GM12878 (cell line): Measurements from ENCODE around the gene EFNA3. TPM values are rescaled to one million over a fixed set of nuclear protein-coding genes. Genes with fewer than 3 reads are reported as not detected.

Experiments used
- ATAC-seq: fragments of 200-7000 bp; cut with Tn5 transposase; 3 replicates; pipeline ENCODE4 v1.9.1; 2020; ENCODE audit warnings: mild to moderate bottlenecking, moderate library complexity
- BruUV-seq: library from RNA; stranded (reverse); fragments of 400-500 nt; replicated peaks from 2 replicates; lab custom pipeline; 2021; lab: Mats Ljungman, UMichigan
- CTCF ChIA-PET: fragments of 300-600 bp; sonication (Branson Sonifier 250); formaldehyde crosslinking; extraction: SDS; loops from one replicate; lab custom pipeline; 2021; ENCODE audit warnings: inconsistent platforms; lab: Yijun Ruan, JAX
- POLR2A ChIA-PET: fragments of 350-600 bp; formaldehyde crosslinking; extraction: SDS; loops from one replicate; lab custom pipeline; 2021; ENCODE audit warnings: inconsistent platforms; lab: Charles Lee
- RAD21 ChIA-PET: fragments of 300-600 bp; sonication (Branson Sonifier 250); formaldehyde crosslinking; loops from one replicate; lab custom pipeline; 2023; ENCODE audit warnings: antibody characterized with exemption; ENCODE audit not compliant: unreplicated experiment; lab: Charles Lee
- SMC1A ChIA-PET: fragments of 300-600 bp; sonication (Branson Sonifier 250); formaldehyde crosslinking; loops from one replicate; lab custom pipeline; 2023; ENCODE audit not compliant: unreplicated experiment, uncharacterized antibody; lab: Charles Lee
- DNase-seq: peaks from one replicate; pipeline ENCODE4 v3.0.0-alpha.2; 2011; ENCODE audit warnings: low read depth, low spot score
- FAIRE-seq: peaks from 3 replicates; lab custom pipeline; 2011; peaks lifted over from hg19 to GRCh38; lab: Jason Lieb, UNC
- H2AFZ ChIP-seq: 2 replicates; pipeline ENCODE4 v1.6.0; 2011; ENCODE audit warnings: low read depth, low read length, control low read depth; ENCODE audit not compliant: control insufficient read depth
- H3K27ac ChIP-seq: 2 replicates; pipeline ENCODE4 v1.5.1; 2011; ENCODE audit warnings: control low read depth; ENCODE audit not compliant: control insufficient read depth, insufficient read depth
- H3K27me3 ChIP-seq, 2 experiments: replicated peaks in 1 of 2; 2 replicates each; pipeline versions ENCODE4 v1.6.0 to v1.6.1; 2011; ENCODE audit warnings: low read length in 1 of 2; ENCODE audit not compliant: control insufficient read depth in 2 of 2, insufficient read depth in 2 of 2
- H3K36me3 ChIP-seq, 2 experiments: 2 replicates each; pipeline ENCODE4 v1.5.1; 2011; ENCODE audit warnings: low read length in 1 of 2; ENCODE audit not compliant: control insufficient read depth in 2 of 2, insufficient read depth in 2 of 2
- H3K4me1 ChIP-seq: 2 replicates; pipeline ENCODE4 v1.6.1; 2011; ENCODE audit warnings: mild to moderate bottlenecking, low read length, moderate library complexity, mixed read lengths; ENCODE audit not compliant: control insufficient read depth, insufficient read depth
- H3K4me2 ChIP-seq: 2 replicates; pipeline ENCODE4 v1.6.0; 2011; ENCODE audit warnings: control low read depth; ENCODE audit not compliant: control insufficient read depth, insufficient read depth
- H3K4me3 ChIP-seq: fragments of 200-600 bp; sonication (generic); 2 replicates; pipeline ENCODE4 v1.5.1; 2016
- H3K79me2 ChIP-seq: 2 replicates; pipeline ENCODE4 v1.6.0; 2011; ENCODE audit warnings: low read length; ENCODE audit not compliant: control insufficient read depth, insufficient read depth
- H3K9ac ChIP-seq: 2 replicates; pipeline ENCODE4 v1.8.0; 2011; ENCODE audit warnings: low read length, control low read depth, mixed read lengths; ENCODE audit not compliant: control insufficient read depth, insufficient read depth
- H3K9me3 ChIP-seq: replicated peaks from 3 replicates; pipeline ENCODE4 v1.5.1; 2011; ENCODE audit warnings: mild to moderate bottlenecking, low read length; ENCODE audit not compliant: control insufficient read depth, insufficient read depth
- H4K20me1 ChIP-seq: 2 replicates; pipeline ENCODE4 v1.6.0; 2011; ENCODE audit not compliant: control insufficient read depth, insufficient read depth
- BCL11A ChIP-seq: IDR thresholded peaks from 2 replicates; pipeline ENCODE4 v1.6.1; 2011; ENCODE audit warnings: low read depth, low read length
- CEBPB ChIP-seq, 2 experiments: fragments of 150-350 bp in 1 of 2; IDR thresholded peaks; 2 replicates each; pipeline ENCODE4 v1.6.1; 2012 to 2014; ENCODE audit warnings: low read depth in 2 of 2, low read length in 2 of 2, borderline replicate concordance in 1 of 2, inconsistent platforms in 1 of 2
- CREB1 ChIP-seq: IDR thresholded peaks from 2 replicates; pipeline ENCODE4 v1.6.1; 2012; ENCODE audit warnings: low read depth, mild to moderate bottlenecking, inconsistent platforms
- ETV6 ChIP-seq, 2 experiments: fragments of 450-650 bp in 1 of 2; IDR thresholded peaks in 1 of 2; conservative IDR thresholded peaks in 1 of 2; 2 replicates each; pipeline ENCODE4 v1.6.1; 2014; ENCODE audit warnings: antibody characterized with exemption in 1 of 2, borderline replicate concordance in 1 of 2, low read depth in 1 of 2, mild to moderate bottlenecking in 1 of 2, moderate library complexity in 1 of 2
- KAT2A ChIP-seq: conservative IDR thresholded peaks from 2 replicates; pipeline ENCODE4 v1.6.1; 2011; ENCODE audit warnings: low read depth, low read length; ENCODE audit not compliant: control insufficient read depth
- NBN ChIP-seq: fragments of 450-650 bp; IDR thresholded peaks from 2 replicates; pipeline ENCODE4 v1.6.1; 2016
- SUPT20H ChIP-seq: IDR thresholded peaks from 2 replicates; pipeline ENCODE4 v1.6.1; 2011; ENCODE audit warnings: low read depth, mild to moderate bottlenecking, low read length, moderate library complexity, borderline replicate concordance; ENCODE audit not compliant: control insufficient read depth
- WGBS: methylation state at CpG from one replicate; pipeline ENCODE4 v1.1.6; 2016; ENCODE audit warnings: low lambda C conversion rate; ENCODE audit not compliant: insufficient replicate concordance, insufficient coverage; ENCODE audit errors: missing lambda C conversion rate; 5-methylcytosine and 5-hydroxymethylcytosine counted together
- in situ Hi-C: fragments of 300-500 bp; cut with MboI; formaldehyde crosslinking; loops from 9 replicates; pipeline ENCODE4 v1.14.3; 2018; ENCODE audit warnings: mixed read lengths
- intact Hi-C: fragments of 100-400 bp; cut with micrococcal nuclease; formaldehyde crosslinking; loops from one replicate; pipeline ENCODE4 v1.14.2; 2022; ENCODE audit not compliant: unreplicated experiment
- polyA plus RNA-seq, 11 experiments: library from polyadenylated mRNA; depleted of rRNA in 4 of 11; unstranded in 6 of 11; stranded (reverse) in 5 of 11; fragments of >200 nt; fragmentation: Nextera tagmentation in 4 of 11; fragmentation: Illumina TruSeq in 1 of 11; extraction: Ambion mirVana in 4 of 11; extraction: Trizol in 1 of 11; gene quantifications; 1 replicate in 1 of 11; 2 replicates in 10 of 11; pipeline versions ENCODE4 v1.2.1 to v1.2.3, GENCODE V29; 2011 to 2016; ENCODE audit warnings: inconsistent platforms in 2 of 11, missing spikeins in 2 of 11, low read depth in 1 of 11
- total RNA-seq, 4 experiments: library from RNA; depleted of rRNA in 3 of 4; stranded (reverse); fragments of >200 nt in 3 of 4; fragmentation: Illumina TruSeq in 1 of 4; extraction: Trizol in 1 of 4; gene quantifications; 2 replicates each; pipeline versions ENCODE4 v1.2.1 to v1.2.3, GENCODE V29; 2013 to 2021
- TF ChIP-seq, protein P1 (sequence below): fragments of 450-650 bp; IDR thresholded peaks from 2 replicates; pipeline ENCODE4 v1.6.1; 2017; ENCODE audit warnings: mild to moderate bottlenecking, moderate library complexity
- TF ChIP-seq, protein P2 (sequence below): IDR thresholded peaks from 2 replicates; pipeline ENCODE4 v1.6.1; 2011; ENCODE audit warnings: low read depth, mild to moderate bottlenecking, low read length, moderate library complexity, borderline replicate concordance; ENCODE audit errors: extremely low read depth

The EFNA3 gene
- total and polyA plus RNA-seq, 10 of the 15 experiments (the other 5 are each of a cell fraction or from before 2014, with no cell fraction given), result 0.08 to 5.4 (median 1.1) TPM

DNA sequence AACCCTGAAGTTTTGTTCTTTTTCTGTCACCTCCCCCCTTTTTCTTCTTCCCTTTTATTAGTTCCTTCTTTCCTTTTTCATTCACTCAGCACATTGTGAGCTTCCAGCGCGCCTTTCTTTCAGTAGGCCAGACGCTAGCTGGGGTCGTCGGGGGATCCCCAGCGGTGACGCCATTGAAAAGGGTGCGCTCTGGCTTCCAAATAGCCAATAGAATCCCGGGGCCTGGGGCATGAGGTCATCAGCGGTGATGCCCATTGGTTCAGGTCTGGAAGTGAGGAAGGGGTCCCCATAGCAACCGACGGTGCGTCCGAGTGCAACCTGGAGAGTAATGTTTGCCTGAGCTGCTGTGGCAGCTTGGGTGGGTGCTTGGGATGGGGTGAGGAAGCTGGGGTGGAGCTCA, 6.9 kb upstream of the EFNA3 start:
- H3K4me1 ChIP-seq, result peaks cover 10% of the 10 kb centered on the region
- BruUV-seq, result no TSS peak
- ChIA-PET POLR2A (no interaction called here), CTCF (interaction anchor here (0.6 to 3.6 kb wide), 4 partner anchors 10 to 23 kb away, joined by 3 to 23 read pairs (median 4); no protein-coding TSS in a partner anchor), SMC1A (no interaction called here), RAD21 (no interaction called here)
- no peaks in the 10 kb centered on the region for H3K79me2 ChIP-seq
- no peak overlapping the region for H3K27ac ChIP-seq
- FAIRE-seq (no peak), ATAC-seq (no peak), DNase-seq (no peak)
- no peaks in the 10 kb centered on the region; a peak in 2 of 4 replicates for H3K36me3 ChIP-seq
- intact Hi-C loops (no loop called here), in situ Hi-C loops (no loop called here)
- H3K9me3 ChIP-seq, result no peaks in the 10 kb centered on the region
- no peak overlapping the region for H3K9ac ChIP-seq
- H3K4me2 ChIP-seq, result no peak overlapping the region
- no peaks in the 10 kb centered on the region for H3K27me3 ChIP-seq
- no peak overlapping the region for H3K4me3 ChIP-seq
- no peaks in the 10 kb centered on the region for H4K20me1 ChIP-seq
- 71% methylated on average over 14 of the region's 14 CpGs for WGBS
- TF ChIP-seq KAT2A, result no peak
- no peak for TF ChIP-seq CREB1
- TF ChIP-seq, protein P1, sequence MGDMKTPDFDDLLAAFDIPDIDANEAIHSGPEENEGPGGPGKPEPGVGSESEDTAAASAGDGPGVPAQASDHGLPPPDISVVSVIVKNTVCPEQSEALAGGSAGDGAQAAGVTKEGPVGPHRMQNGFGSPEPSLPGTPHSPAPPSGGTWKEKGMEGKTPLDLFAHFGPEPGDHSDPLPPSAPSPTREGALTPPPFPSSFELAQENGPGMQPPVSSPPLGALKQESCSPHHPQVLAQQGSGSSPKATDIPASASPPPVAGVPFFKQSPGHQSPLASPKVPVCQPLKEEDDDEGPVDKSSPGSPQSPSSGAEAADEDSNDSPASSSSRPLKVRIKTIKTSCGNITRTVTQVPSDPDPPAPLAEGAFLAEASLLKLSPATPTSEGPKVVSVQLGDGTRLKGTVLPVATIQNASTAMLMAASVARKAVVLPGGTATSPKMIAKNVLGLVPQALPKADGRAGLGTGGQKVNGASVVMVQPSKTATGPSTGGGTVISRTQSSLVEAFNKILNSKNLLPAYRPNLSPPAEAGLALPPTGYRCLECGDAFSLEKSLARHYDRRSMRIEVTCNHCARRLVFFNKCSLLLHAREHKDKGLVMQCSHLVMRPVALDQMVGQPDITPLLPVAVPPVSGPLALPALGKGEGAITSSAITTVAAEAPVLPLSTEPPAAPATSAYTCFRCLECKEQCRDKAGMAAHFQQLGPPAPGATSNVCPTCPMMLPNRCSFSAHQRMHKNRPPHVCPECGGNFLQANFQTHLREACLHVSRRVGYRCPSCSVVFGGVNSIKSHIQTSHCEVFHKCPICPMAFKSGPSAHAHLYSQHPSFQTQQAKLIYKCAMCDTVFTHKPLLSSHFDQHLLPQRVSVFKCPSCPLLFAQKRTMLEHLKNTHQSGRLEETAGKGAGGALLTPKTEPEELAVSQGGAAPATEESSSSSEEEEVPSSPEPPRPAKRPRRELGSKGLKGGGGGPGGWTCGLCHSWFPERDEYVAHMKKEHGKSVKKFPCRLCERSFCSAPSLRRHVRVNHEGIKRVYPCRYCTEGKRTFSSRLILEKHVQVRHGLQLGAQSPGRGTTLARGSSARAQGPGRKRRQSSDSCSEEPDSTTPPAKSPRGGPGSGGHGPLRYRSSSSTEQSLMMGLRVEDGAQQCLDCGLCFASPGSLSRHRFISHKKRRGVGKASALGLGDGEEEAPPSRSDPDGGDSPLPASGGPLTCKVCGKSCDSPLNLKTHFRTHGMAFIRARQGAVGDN, result no peak
- TF ChIP-seq SUPT20H, result no peak
- no peak for TF ChIP-seq ETV6 (conservative IDR thresholded peaks at IDR 0.05 in 1 of 2, IDR thresholded peaks at IDR 0.05 in 1 of 2; ENCODE audit: borderline replicate concordance in 1 of 2, low read depth in 1 of 2)
- TF ChIP-seq, protein P2, sequence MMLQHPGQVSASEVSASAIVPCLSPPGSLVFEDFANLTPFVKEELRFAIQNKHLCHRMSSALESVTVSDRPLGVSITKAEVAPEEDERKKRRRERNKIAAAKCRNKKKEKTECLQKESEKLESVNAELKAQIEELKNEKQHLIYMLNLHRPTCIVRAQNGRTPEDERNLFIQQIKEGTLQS, result no peak
- no peak for TF ChIP-seq NBN
- no peak for TF ChIP-seq BCL11A
- TF ChIP-seq CEBPB (IDR thresholded peaks at IDR 0.05; ENCODE audit: borderline replicate concordance in 1 of 2, low read depth in 2 of 2, low read length in 2 of 2), result no peak
- no peak overlapping the region for H2AFZ ChIP-seq
